Endodermal cell (in vitro differentiated cells): ENCODE data around the gene SDK1. TPM values are rescaled to one million over a fixed set of nuclear protein-coding genes. Genes with fewer than 3 reads are reported as not detected.

Experiments
- DNase-seq: peaks from one replicate; pipeline ENCODE4 v3.0.0-alpha.2; 2017
- H3K27ac ChIP-seq: 2 replicates; pipeline ENCODE4 v1.5.1; 2013; ENCODE audit warnings: mild to moderate bottlenecking, low read depth, low read length, moderate library complexity
- H3K27me3 ChIP-seq: 2 replicates; pipeline ENCODE4 v1.6.1; 2013; ENCODE audit warnings: mild to moderate bottlenecking, low read length, moderate library complexity; ENCODE audit not compliant: insufficient read depth, control insufficient read depth, poor library complexity, severe bottlenecking
- H3K36me3 ChIP-seq: 2 replicates; pipeline ENCODE4 v1.7.0; 2013; ENCODE audit warnings: mild to moderate bottlenecking, low read length, moderate library complexity; ENCODE audit not compliant: control insufficient read depth, insufficient read depth
- H3K4me1 ChIP-seq: one replicate; pipeline ENCODE4 v1.7.0; 2013; ENCODE audit warnings: low read length; ENCODE audit not compliant: control insufficient read depth, insufficient read depth
- H3K4me3 ChIP-seq: 2 replicates; pipeline ENCODE4 v1.5.1; 2013; ENCODE audit warnings: mild to moderate bottlenecking, low read length, moderate library complexity
- H3K9ac ChIP-seq: 2 replicates; pipeline ENCODE4 v1.6.1; 2013; ENCODE audit warnings: mild to moderate bottlenecking, low read length, moderate library complexity; ENCODE audit not compliant: poor library complexity, severe bottlenecking; ENCODE audit errors: extremely low read depth
- H3K9me3 ChIP-seq: 2 replicates; pipeline ENCODE4 v1.6.1; 2013; ENCODE audit warnings: mild to moderate bottlenecking, low read length, moderate library complexity; ENCODE audit not compliant: control insufficient read depth
- H3K27ac Mint-ChIP-seq: 2 replicates; pipeline ENCODE4 v1.8.0; 2020; ENCODE audit warnings: mixed read lengths
- H3K27me3 Mint-ChIP-seq: 2 replicates; pipeline ENCODE4 v1.8.0; 2021; ENCODE audit warnings: mild to moderate bottlenecking, mixed read lengths; ENCODE audit not compliant: insufficient read depth
- H3K36me3 Mint-ChIP-seq: 2 replicates; pipeline ENCODE4 v1.8.0; 2020; ENCODE audit warnings: low read depth, mixed read lengths
- H3K4me1 Mint-ChIP-seq: 2 replicates; pipeline ENCODE4 v1.8.0; 2020; ENCODE audit warnings: mixed read lengths
- H3K4me3 Mint-ChIP-seq: 2 replicates; pipeline ENCODE4 v1.8.0; 2020; ENCODE audit warnings: mild to moderate bottlenecking, moderate library complexity, mixed read lengths
- H3K9me3 Mint-ChIP-seq: 2 replicates; pipeline ENCODE4 v1.8.0; 2020; ENCODE audit warnings: mild to moderate bottlenecking, mixed read lengths
- CTCF ChIP-seq: fragments of 200-600 bp; sonication (generic); conservative IDR thresholded peaks from 2 replicates; pipeline ENCODE4 v1.5.0; 2021; ENCODE audit warnings: antibody characterized with exemption, mild to moderate bottlenecking
- WGBS, 2 experiments: methylation state at CpG; one replicate each; pipeline versions ENCODE4 v1.1.5 to v1.1.7; 2013; ENCODE audit warnings: missing lambda C conversion rate in 2 of 2, mixed read lengths in 1 of 2; ENCODE audit not compliant: insufficient coverage in 1 of 2, insufficient read length in 1 of 2; 5-methylcytosine and 5-hydroxymethylcytosine counted together
- total RNA-seq, 2 donors: library from RNA; stranded (reverse); fragmentation: NEBNext Ultra II Directional in 1 of 2; extraction: Animal tissue kit (Norgen Biotek cat#: 25700) in 1 of 2; gene quantifications; 2 replicates in 1 of 2; 3 replicates in 1 of 2; pipeline ENCODE4 v1.2.1, GENCODE V29; 2021

SDK1 gene
- total RNA-seq, 2 donors from 2014 or later, result 22.7 to 23.1 TPM

- no peaks in the 10 kb centered on the region for H3K27me3 Mint-ChIP-seq
- H3K27ac Mint-ChIP-seq, result no peak overlapping the region
- DNase-seq, result no peak
- WGBS, 2 experiments, result 94 to 100% methylated on average over 3 to 6 of the region's 6 CpGs
- H3K36me3 Mint-ChIP-seq, result peaks cover 17% of the 10 kb centered on the region
- Histone ChIP-seq H3K27ac (no peak overlapping the region), H3K9me3 (no peaks in the 10 kb centered on the region), H3K9ac (no peak overlapping the region), H3K4me1 (no peaks in the 10 kb centered on the region), H3K4me3 (no peak overlapping the region), H3K36me3 (no peaks in the 10 kb centered on the region), H3K27me3 (no peaks in the 10 kb centered on the region)
- peaks cover 6% of the 10 kb centered on the region for H3K9me3 Mint-ChIP-seq
- no peaks in the 10 kb centered on the region for H3K4me1 Mint-ChIP-seq
- H3K4me3 Mint-ChIP-seq, result no peak overlapping the region
- no peak for TF ChIP-seq CTCF
Observed at GRCh38 chr7:4177001-4177400, 875.9 kb downstream of the SDK1 start.

GRCh38 chr7:4178416-4178815 is 877.4 kb downstream of the SDK1 start:
- Histone ChIP-seq H3K9ac (no peak overlapping the region), H3K27me3 (no peaks in the 10 kb centered on the region), H3K4me3 (no peak overlapping the region), H3K27ac (no peak overlapping the region), H3K36me3 (no peaks in the 10 kb centered on the region), H3K4me1 (no peaks in the 10 kb centered on the region), H3K9me3 (no peaks in the 10 kb centered on the region)
- no peak for DNase-seq
- no peak for TF ChIP-seq CTCF
- Mint-ChIP-seq H3K4me1 (no peaks in the 10 kb centered on the region), H3K4me3 (no peak overlapping the region), H3K27ac (no peak overlapping the region), H3K36me3 (peaks cover 19% of the 10 kb centered on the region), H3K27me3 (no peaks in the 10 kb centered on the region), H3K9me3 (peaks cover 16% of the 10 kb centered on the region)
- 94 to 98% methylated on average over 10 to 16 of the region's 16 CpGs for WGBS, 2 experiments

- Histone ChIP-seq H3K4me1 (no peaks in the 10 kb centered on the region), H3K36me3 (no peaks in the 10 kb centered on the region), H3K9ac (no peak overlapping the region), H3K27me3 (no peaks in the 10 kb centered on the region), H3K27ac (no peak overlapping the region), H3K9me3 (no peaks in the 10 kb centered on the region), H3K4me3 (no peak overlapping the region)
- Mint-ChIP-seq H3K36me3 (peaks cover 20% of the 10 kb centered on the region), H3K4me3 (no peak overlapping the region), H3K4me1 (no peaks in the 10 kb centered on the region), H3K27ac (no peak overlapping the region), H3K9me3 (peaks cover 16% of the 10 kb centered on the region), H3K27me3 (no peaks in the 10 kb centered on the region)
- 91 to 95% methylated on average over 17 to 23 of the region's 23 CpGs for WGBS, 2 experiments
- no peak for DNase-seq
- no peak for TF ChIP-seq CTCF
Observed at GRCh38 chr7:4178916-4179687, 878.0 kb downstream of the SDK1 start.
